IMR-90 (cell line): ENCODE data around the gene RCL1. TPM values are rescaled to one million over a fixed set of nuclear protein-coding genes. Genes with fewer than 3 reads are reported as not detected.

ENCODE experiments used
- ATAC-seq: fragments of 200-7000 bp; cut with Tn5 transposase; 2 replicates; pipeline ENCODE4 v1.9.1; 2020; ENCODE audit warnings: low read depth, mild to moderate bottlenecking, moderate library complexity
- BruUV-seq: library from RNA; stranded (reverse); fragments of 400-500 nt; replicated peaks from 2 replicates; lab custom pipeline; 2021; lab: Mats Ljungman, UMichigan
- CTCF ChIA-PET: fragments of 300-600 bp; formaldehyde crosslinking; extraction: SDS; loops from one replicate; lab custom pipeline; 2021; ENCODE audit warnings: antibody characterized with exemption; lab: Yijun Ruan, JAX
- POLR2A ChIA-PET: fragments of 300-600 bp; sonication (Branson Sonifier 250); formaldehyde crosslinking; loops from one replicate; lab custom pipeline; 2022; ENCODE audit warnings: antibody characterized with exemption; ENCODE audit not compliant: unreplicated experiment; lab: Charles Lee
- DNase-seq: peaks from one replicate; pipeline ENCODE4 v3.0.0; 2013
- H2AFZ ChIP-seq: replicated peaks from 2 replicates; pipeline ENCODE3; 2013; ENCODE audit warnings: low read length, mild to moderate bottlenecking; ENCODE audit not compliant: poor library complexity
- H2AK5ac ChIP-seq: 2 replicates; pipeline ENCODE4 v1.6.1; 2013; ENCODE audit warnings: low read depth, low read length, inconsistent platforms
- H2AK9ac ChIP-seq: replicated peaks from 2 replicates; pipeline ENCODE3; 2013; ENCODE audit warnings: mild to moderate bottlenecking, low read depth, low read length, moderate library complexity; ENCODE audit not compliant: poor library complexity
- H2BK120ac ChIP-seq: 2 replicates; pipeline ENCODE4 v1.6.1; 2013; ENCODE audit warnings: low read depth, low read length, inconsistent platforms
- H2BK15ac ChIP-seq: 3 replicates; pipeline ENCODE4 v1.6.1; 2013; ENCODE audit warnings: low read depth, low read length, inconsistent platforms
- H2BK20ac ChIP-seq: 2 replicates; pipeline ENCODE4 v1.6.1; 2013; ENCODE audit warnings: low read depth, mild to moderate bottlenecking, inconsistent platforms, low read length, moderate library complexity
- H2BK5ac ChIP-seq: 2 replicates; pipeline ENCODE4 v1.6.1; 2013; ENCODE audit warnings: mild to moderate bottlenecking, low read depth, low read length, inconsistent platforms; ENCODE audit not compliant: poor library complexity, severe bottlenecking
- H3K14ac ChIP-seq: replicated peaks from 2 replicates; pipeline ENCODE4 v1.6.1; 2013; ENCODE audit warnings: low read depth, low read length, inconsistent platforms
- H3K18ac ChIP-seq: 2 replicates; pipeline ENCODE4 v1.6.1; 2013; ENCODE audit warnings: low read depth, low read length, control low read depth
- H3K23ac ChIP-seq: 2 replicates; pipeline ENCODE4 v1.6.1; 2013; ENCODE audit warnings: low read depth, low read length, inconsistent platforms
- H3K27ac ChIP-seq: 2 replicates; pipeline ENCODE4 v1.5.1; 2013; ENCODE audit warnings: mild to moderate bottlenecking, control low read depth, low read length; ENCODE audit not compliant: insufficient read depth
- H3K27me3 ChIP-seq: 2 replicates; pipeline ENCODE4 v1.6.1; 2013; ENCODE audit warnings: low read length; ENCODE audit not compliant: control insufficient read depth, insufficient read depth
- H3K36me3 ChIP-seq: 2 replicates; pipeline ENCODE4 v1.6.1; 2013; ENCODE audit warnings: low read length, mixed read lengths; ENCODE audit not compliant: control insufficient read depth, insufficient read depth
- H3K4ac ChIP-seq: 2 replicates; pipeline ENCODE4 v1.6.1; 2013; ENCODE audit warnings: low read depth, low read length, inconsistent platforms
- H3K4me1 ChIP-seq: 2 replicates; pipeline ENCODE4 v1.6.1; 2013; ENCODE audit warnings: low read length, mixed read lengths; ENCODE audit not compliant: control insufficient read depth, insufficient read depth
- H3K4me2 ChIP-seq: 2 replicates; pipeline ENCODE4 v1.6.1; 2013; ENCODE audit warnings: low read depth, mild to moderate bottlenecking, control low read depth, low read length, moderate library complexity
- H3K4me3 ChIP-seq: 2 replicates; pipeline ENCODE4 v1.5.1; 2013; ENCODE audit warnings: low read depth, mild to moderate bottlenecking, control low read depth, low read length, moderate library complexity; ENCODE audit not compliant: insufficient read depth
- H3K56ac ChIP-seq: 2 replicates; pipeline ENCODE4 v1.6.1; 2013; ENCODE audit warnings: low read length, inconsistent platforms; ENCODE audit not compliant: insufficient read depth; ENCODE audit errors: extremely low read depth
- H3K79me1 ChIP-seq, 2 experiments: 2 replicates each; pipeline ENCODE4 v1.6.1; 2013; ENCODE audit warnings: low read length in 2 of 2, inconsistent platforms in 1 of 2, low read depth in 1 of 2
- H3K9ac ChIP-seq: 2 replicates; pipeline ENCODE4 v1.6.1; 2013; ENCODE audit warnings: low read depth, low read length, control low read depth
- H3K9me1 ChIP-seq: 2 replicates; pipeline ENCODE4 v1.6.1; 2013; ENCODE audit warnings: low read length, inconsistent platforms; ENCODE audit not compliant: insufficient read depth
- H3K9me3 ChIP-seq: 2 replicates; pipeline ENCODE4 v1.6.1; 2013; ENCODE audit warnings: low read length; ENCODE audit not compliant: control insufficient read depth, insufficient read depth
- H4K20me1 ChIP-seq: 2 replicates; pipeline ENCODE4 v1.6.1; 2013; ENCODE audit warnings: low read length, inconsistent platforms; ENCODE audit not compliant: insufficient read depth
- H4K5ac ChIP-seq: 2 replicates; pipeline ENCODE4 v1.6.1; 2013; ENCODE audit warnings: mild to moderate bottlenecking, low read depth, low read length, control low read depth
- H4K8ac ChIP-seq, 2 experiments: 2 replicates each; pipeline ENCODE4 v1.6.1; 2013; ENCODE audit warnings: low read depth in 2 of 2, low read length in 2 of 2, control low read depth in 1 of 2, inconsistent platforms in 1 of 2
- H4K91ac ChIP-seq: 2 replicates; pipeline ENCODE4 v1.6.1; 2013; ENCODE audit warnings: low read depth, low read length, inconsistent platforms; ENCODE audit not compliant: insufficient read depth
- BHLHE40 ChIP-seq: fragments of 150-350 bp; IDR thresholded peaks from 2 replicates; pipeline ENCODE4 v1.6.1; 2016; ENCODE audit warnings: mild to moderate bottlenecking, low read depth, low read length
- CEBPB ChIP-seq: IDR thresholded peaks from 2 replicates; pipeline ENCODE4 v1.6.1; 2012; ENCODE audit warnings: low read depth, low read length, improper control_type of control experiment
- FOS ChIP-seq: fragments of 150-350 bp; IDR thresholded peaks from 2 replicates; pipeline ENCODE4 v1.6.1; 2016; ENCODE audit warnings: low read depth, low read length
- MAFK ChIP-seq: IDR thresholded peaks from 2 replicates; pipeline ENCODE4 v1.6.1; 2012; ENCODE audit warnings: low read depth, low read length, improper control_type of control experiment
- MAZ ChIP-seq: IDR thresholded peaks from 2 replicates; pipeline ENCODE4 v1.6.1; 2012; ENCODE audit warnings: low read depth, mild to moderate bottlenecking, low read length, improper control_type of control experiment, moderate library complexity, borderline replicate concordance
- MXI1 ChIP-seq: IDR thresholded peaks from 2 replicates; pipeline ENCODE4 v1.6.1; 2012; ENCODE audit warnings: low read depth, mild to moderate bottlenecking, low read length, moderate library complexity, borderline replicate concordance
- NFE2L2 ChIP-seq: fragments of 150-350 bp; IDR thresholded peaks from 2 replicates; pipeline ENCODE4 v1.6.1; 2016; ENCODE audit warnings: low read depth, mild to moderate bottlenecking, low read length
- POLR2A ChIP-seq: IDR thresholded peaks from 2 replicates; pipeline ENCODE4 v1.6.1; 2012; ENCODE audit warnings: mild to moderate bottlenecking, low read depth, low read length
- RAD21 ChIP-seq: IDR thresholded peaks from 2 replicates; pipeline ENCODE4 v1.6.1; 2012; ENCODE audit warnings: low read length, improper control_type of control experiment
- RCOR1 ChIP-seq: IDR thresholded peaks from 2 replicates; pipeline ENCODE4 v1.6.1; 2012; ENCODE audit warnings: mild to moderate bottlenecking, low read length, improper control_type of control experiment; ENCODE audit not compliant: insufficient replicate concordance
- SMC3 ChIP-seq: fragments of 150-350 bp; IDR thresholded peaks from 2 replicates; pipeline ENCODE4 v1.6.1; 2016; ENCODE audit warnings: low read depth, mild to moderate bottlenecking, antibody characterized with exemption, low read length, moderate library complexity
- WGBS, 2 experiments: methylation state at CpG; one replicate each; pipeline versions ENCODE4 v1.1.5 to v1.1.7; 2013; ENCODE audit warnings: missing lambda C conversion rate in 2 of 2; ENCODE audit not compliant: insufficient read length in 1 of 2; ENCODE audit errors: extremely low coverage in 2 of 2; 5-methylcytosine and 5-hydroxymethylcytosine counted together
- dilution Hi-C: fragments of 300-500 bp; cut with HindIII; formaldehyde crosslinking; loops from one replicate; pipeline ENCODE4 v1.14.3; 2018; ENCODE audit warnings: low sequenced_read_pairs; ENCODE audit not compliant: unreplicated experiment
- in situ Hi-C: fragments of 300-500 bp; cut with MboI; formaldehyde crosslinking; loops from 3 replicates; pipeline ENCODE4 v1.14.3; 2019; ENCODE audit warnings: low sequenced_read_pairs, inconsistent platforms, mixed read lengths
- intact Hi-C: fragments of 100-400 bp; cut with micrococcal nuclease; formaldehyde crosslinking; loops from 2 replicates; pipeline ENCODE4 v1.10.0; 2022
- polyA plus RNA-seq, 3 experiments: library from polyadenylated mRNA; depleted of rRNA; stranded (reverse); fragments of >200 nt; gene quantifications; 2 replicates each; pipeline ENCODE4 v1.2.3, GENCODE V29; 2012; ENCODE audit warnings: low replicate concordance in 1 of 3
- total RNA-seq: library from RNA; depleted of rRNA; stranded (reverse); fragments of >200 nt; gene quantifications from 2 replicates; pipeline ENCODE4 v1.2.3, GENCODE V29; 2012
- TF ChIP-seq, protein P1 (sequence below): fragments of 150-350 bp; IDR thresholded peaks from 2 replicates; pipeline ENCODE4 v1.6.1; 2016; ENCODE audit warnings: low read depth, mild to moderate bottlenecking, low read length, moderate library complexity, borderline replicate concordance
- TF ChIP-seq, protein P2 (sequence below): fragments of 150-350 bp; IDR thresholded peaks from 2 replicates; pipeline ENCODE4 v1.6.1; 2017; ENCODE audit warnings: mild to moderate bottlenecking, antibody characterized with exemption, low read length, low read depth
- TF ChIP-seq, protein P3 (sequence below): conservative IDR thresholded peaks from 2 replicates; pipeline ENCODE4 v1.5.1; 2012; ENCODE audit warnings: mild to moderate bottlenecking, low read depth, low read length, improper control_type of control experiment

RCL1 gene
- total and polyA plus RNA-seq, 2 of the 4 experiments (the other 2 are of a cell fraction) = 12.3 to 13.8 TPM

DNA sequence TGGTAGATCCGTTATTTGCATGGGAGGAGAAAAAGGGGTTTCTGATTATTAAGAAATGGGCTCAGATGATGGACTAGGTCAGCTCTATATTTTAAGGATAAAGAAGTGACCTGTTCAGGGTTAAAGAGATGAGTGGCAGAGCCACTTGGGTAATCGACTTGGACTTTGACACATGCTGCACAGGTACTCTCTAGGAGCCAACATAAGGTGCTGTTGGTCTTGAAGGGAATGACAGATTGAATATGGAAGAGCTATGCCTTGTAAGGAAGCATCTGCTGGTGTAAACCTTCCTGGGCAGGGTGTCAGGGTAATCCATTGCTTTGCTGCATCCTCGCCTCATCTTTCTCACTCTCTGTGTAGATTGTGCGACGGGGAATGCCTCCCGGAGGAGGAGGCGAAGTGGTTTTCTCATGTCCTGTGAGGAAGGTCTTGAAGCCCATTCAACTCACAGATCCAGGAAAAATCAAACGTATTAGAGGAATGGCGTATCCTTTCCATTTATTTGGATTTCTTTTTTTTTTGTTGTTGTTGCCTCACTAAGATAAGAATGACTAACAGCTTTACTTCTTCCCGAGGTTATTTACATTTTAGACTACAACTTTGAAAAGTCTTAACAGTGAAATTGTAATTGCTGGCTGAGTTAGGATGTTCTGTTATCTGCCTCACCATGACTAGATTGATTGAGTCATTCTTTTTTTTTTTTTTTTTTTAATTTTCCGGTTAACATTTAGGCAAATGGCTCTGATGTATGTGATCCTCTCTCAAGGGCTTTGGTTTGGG, 41.2 kb downstream of the RCL1 start:
- Histone ChIP-seq H2AK5ac (peak overlapping the region; percentile 95), H2BK20ac (peak overlapping the region; percentile 95), H3K4me2 (peak overlapping the region; percentile 31), H3K23ac (peak overlapping the region; percentile 67), H3K4ac (peak overlapping the region; percentile 92), H4K8ac (peak overlapping the region; percentile 37 to 86), H4K5ac (peak overlapping the region; percentile 56), H2AK9ac (peak overlapping the region; percentile 79), H3K56ac (peak overlapping the region; percentile 50; the same call in 1 of the 2 replicates), H3K9ac (no peak overlapping the region), H2BK15ac (peak overlapping the region; percentile 80), H3K4me3 (no peak overlapping the region), H4K20me1 (peaks cover 13% of the 10 kb centered on the region), H3K27me3 (no peaks in the 10 kb centered on the region), H3K4me1 (peaks cover 32% of the 10 kb centered on the region), H3K36me3 (no peaks in the 10 kb centered on the region), H2BK5ac (peak overlapping the region; percentile 75), H2AFZ (no peak overlapping the region), H4K91ac (peak overlapping the region; percentile 97), H2BK120ac (peak overlapping the region; percentile 76), H3K18ac (peak overlapping the region; percentile 90), H3K9me1 (peaks cover 44% of the 10 kb centered on the region), H3K9me3 (no peaks in the 10 kb centered on the region), H3K79me1 (peaks cover 19 to 73% of the 10 kb centered on the region in 2 experiments), H3K14ac (peak overlapping the region; percentile 86), H3K27ac (peak overlapping the region; percentile 73)
- ChIA-PET CTCF (interaction anchor here (0.6 to 0.8 kb wide), 4 partner anchors 21 to 361 kb away, joined by 3 to 6 read pairs (median 5); partner anchors contain the start of gene RCL1), POLR2A (no interaction called here)
- in situ Hi-C loops (no loop called here), intact Hi-C loops (loop anchor here (5.0 to 10.0 kb wide), 3 partner anchors 42 to 449 kb away; partner anchors contain the start of genes JAK2 and RCL1), dilution Hi-C loops (no loop called here)
- DNase-seq (peak; percentile 84), ATAC-seq (peak; percentile 12; the same call in 1 of the 2 replicates)
- WGBS, 2 experiments = 73% methylated on average over 2 of the region's 11 CpGs; no CpG with 5 or more reads in 1 of the 2 experiments
- BruUV-seq = no TSS peak
- no peak for TF ChIP-seq RAD21
- TF ChIP-seq, protein P1, sequence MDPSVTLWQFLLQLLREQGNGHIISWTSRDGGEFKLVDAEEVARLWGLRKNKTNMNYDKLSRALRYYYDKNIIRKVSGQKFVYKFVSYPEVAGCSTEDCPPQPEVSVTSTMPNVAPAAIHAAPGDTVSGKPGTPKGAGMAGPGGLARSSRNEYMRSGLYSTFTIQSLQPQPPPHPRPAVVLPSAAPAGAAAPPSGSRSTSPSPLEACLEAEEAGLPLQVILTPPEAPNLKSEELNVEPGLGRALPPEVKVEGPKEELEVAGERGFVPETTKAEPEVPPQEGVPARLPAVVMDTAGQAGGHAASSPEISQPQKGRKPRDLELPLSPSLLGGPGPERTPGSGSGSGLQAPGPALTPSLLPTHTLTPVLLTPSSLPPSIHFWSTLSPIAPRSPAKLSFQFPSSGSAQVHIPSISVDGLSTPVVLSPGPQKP = no peak
- TF ChIP-seq NFE2L2 = peak; percentile 65
- peak; percentile 5; the same call in 1 of the 2 replicates for TF ChIP-seq BHLHE40
- TF ChIP-seq, protein P2, sequence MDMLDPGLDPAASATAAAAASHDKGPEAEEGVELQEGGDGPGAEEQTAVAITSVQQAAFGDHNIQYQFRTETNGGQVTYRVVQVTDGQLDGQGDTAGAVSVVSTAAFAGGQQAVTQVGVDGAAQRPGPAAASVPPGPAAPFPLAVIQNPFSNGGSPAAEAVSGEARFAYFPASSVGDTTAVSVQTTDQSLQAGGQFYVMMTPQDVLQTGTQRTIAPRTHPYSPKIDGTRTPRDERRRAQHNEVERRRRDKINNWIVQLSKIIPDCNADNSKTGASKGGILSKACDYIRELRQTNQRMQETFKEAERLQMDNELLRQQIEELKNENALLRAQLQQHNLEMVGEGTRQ = no peak
- no peak for TF ChIP-seq MAFK
- TF ChIP-seq, protein P3, sequence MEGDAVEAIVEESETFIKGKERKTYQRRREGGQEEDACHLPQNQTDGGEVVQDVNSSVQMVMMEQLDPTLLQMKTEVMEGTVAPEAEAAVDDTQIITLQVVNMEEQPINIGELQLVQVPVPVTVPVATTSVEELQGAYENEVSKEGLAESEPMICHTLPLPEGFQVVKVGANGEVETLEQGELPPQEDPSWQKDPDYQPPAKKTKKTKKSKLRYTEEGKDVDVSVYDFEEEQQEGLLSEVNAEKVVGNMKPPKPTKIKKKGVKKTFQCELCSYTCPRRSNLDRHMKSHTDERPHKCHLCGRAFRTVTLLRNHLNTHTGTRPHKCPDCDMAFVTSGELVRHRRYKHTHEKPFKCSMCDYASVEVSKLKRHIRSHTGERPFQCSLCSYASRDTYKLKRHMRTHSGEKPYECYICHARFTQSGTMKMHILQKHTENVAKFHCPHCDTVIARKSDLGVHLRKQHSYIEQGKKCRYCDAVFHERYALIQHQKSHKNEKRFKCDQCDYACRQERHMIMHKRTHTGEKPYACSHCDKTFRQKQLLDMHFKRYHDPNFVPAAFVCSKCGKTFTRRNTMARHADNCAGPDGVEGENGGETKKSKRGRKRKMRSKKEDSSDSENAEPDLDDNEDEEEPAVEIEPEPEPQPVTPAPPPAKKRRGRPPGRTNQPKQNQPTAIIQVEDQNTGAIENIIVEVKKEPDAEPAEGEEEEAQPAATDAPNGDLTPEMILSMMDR = no peak
- TF ChIP-seq POLR2A = no peak
- TF ChIP-seq SMC3 = no peak
- no peak for TF ChIP-seq MAZ
- peak; percentile 72 for TF ChIP-seq FOS
- no peak for TF ChIP-seq RCOR1
- no peak for TF ChIP-seq MXI1
- TF ChIP-seq CEBPB = peak; percentile 77
